GM08714 (cell line): ENCODE results near the gene CD163.

ENCODE experiments used
- H3K4me3 ChIP-seq: fragments of 200-500 bp; sonication (Bioruptor generic); 2 replicates; pipeline ENCODE4 v1.5.1; 2014; ENCODE audit warnings: mild to moderate bottlenecking, low read length, inconsistent platforms
- ZNF274 ChIP-seq: IDR thresholded peaks from 2 replicates; pipeline ENCODE4 v1.6.1; 2012; ENCODE audit warnings: mild to moderate bottlenecking, low read depth, low read length

The CD163 gene

GRCh38 chr12:7434670-7435069, 68.9 kb downstream of the CD163 start:
- TF ChIP-seq ZNF274 = no peak
- H3K4me3 ChIP-seq = no peak overlapping the region

- no peak overlapping the region for H3K4me3 ChIP-seq
- TF ChIP-seq ZNF274 = no peak
These were observed 70.2 kb downstream of the CD163 start for GRCh38 chr12:7433276-7433822.

GRCh38 chr12:7431993-7432685, 71.4 kb downstream of the CD163 start:
- TF ChIP-seq ZNF274 = no peak

More at GRCh38 chr12:7431993-7432685, 71.4 kb downstream of the CD163 start:
- no peak overlapping the region for H3K4me3 ChIP-seq
